K562 (cell line): ENCODE results near the gene TULP1. TPM values are rescaled to one million over a fixed set of nuclear protein-coding genes. Genes with fewer than 3 reads are reported as not detected.

Source experiments
- FIP1L1 ChIP-seq: fragments of 200-400 bp; formaldehyde crosslinking; IDR thresholded peaks from 2 replicates; pipeline ENCODE4 v1.6.1; 2018; ENCODE audit warnings: mild to moderate bottlenecking, low read depth, low read length; ENCODE audit not compliant: poor library complexity, severe bottlenecking
- HDAC2 ChIP-seq: fragments of 450-650 bp; IDR thresholded peaks from 2 replicates; pipeline ENCODE4 v1.6.1; 2016; ENCODE audit warnings: mild to moderate bottlenecking
- ID3 ChIP-seq, 2 experiments: fragments of 250-450 bp in 1 of 2; fragments of 450-650 bp in 1 of 2; sonication (Bioruptor Pico) in 1 of 2; IDR thresholded peaks; 2 replicates each; pipeline versions ENCODE4 v1.6.1 to v1.8.0; 2016 to 2021; ENCODE audit warnings: mild to moderate bottlenecking in 2 of 2, moderate library complexity in 2 of 2, missing compliant biosample characterization in 1 of 2, missing genetic modification characterization in 1 of 2
- MEF2A ChIP-seq: IDR thresholded peaks from 2 replicates; pipeline ENCODE4 v1.6.1; 2011; ENCODE audit warnings: low read depth, mild to moderate bottlenecking, low read length, moderate library complexity; ENCODE audit not compliant: control insufficient read depth
- MITF ChIP-seq: IDR thresholded peaks from 2 replicates; pipeline ENCODE4 v1.6.1; 2014; ENCODE audit warnings: antibody characterized with exemption
- MLLT1 ChIP-seq, 2 experiments: fragments of 450-650 bp; IDR thresholded peaks; 2 replicates each; pipeline ENCODE4 v1.6.1; 2016
- PHB ChIP-seq: fragments of 250-450 bp; sonication (Bioruptor Pico); IDR thresholded peaks from 2 replicates; pipeline ENCODE4 v1.5.0; 2021
- POLR2A ChIP-seq: fragments of 450-650 bp; conservative IDR thresholded peaks from 2 replicates; pipeline ENCODE4 v1.6.1; 2016
- POLR2AphosphoS5 ChIP-seq: IDR thresholded peaks from 2 replicates; pipeline ENCODE4 v1.6.1; 2011; ENCODE audit warnings: mild to moderate bottlenecking, low read depth, low read length, moderate library complexity; ENCODE audit not compliant: control insufficient read depth, insufficient read depth
- RBM14 ChIP-seq: fragments of 200-400 bp; formaldehyde crosslinking; IDR thresholded peaks from 2 replicates; pipeline ENCODE4 v1.6.1; 2018; ENCODE audit warnings: low read depth, mild to moderate bottlenecking, low read length, moderate library complexity, borderline replicate concordance; ENCODE audit not compliant: insufficient read depth
- SMAD2 ChIP-seq: fragments of 150-350 bp; IDR thresholded peaks from 2 replicates; pipeline ENCODE4 v1.6.1; 2014; ENCODE audit warnings: low read depth, mild to moderate bottlenecking, low read length
- SNIP1 ChIP-seq: fragments of 450-650 bp; IDR thresholded peaks from 2 replicates; pipeline ENCODE4 v1.7.1; 2017; ENCODE audit warnings: low read depth, mild to moderate bottlenecking
- TGIF2 ChIP-seq: sonication (generic); formaldehyde crosslinking; IDR thresholded peaks from 2 replicates; pipeline ENCODE4 v1.8.1; 2022; ENCODE audit warnings: mild to moderate bottlenecking, missing genetic modification reagents, moderate library complexity
- ZNF146 ChIP-seq: IDR thresholded peaks from one replicate; pipeline ENCODE4 v1.6.1; 2018; ENCODE audit warnings: missing compliant biosample characterization; ENCODE audit not compliant: unreplicated experiment
- ZNF175 ChIP-seq: fragments of 200-800 bp; sonication (Bioruptor generic); IDR thresholded peaks from 2 replicates; pipeline ENCODE4 v1.6.1; 2016; ENCODE audit warnings: low read depth, mild to moderate bottlenecking, missing genetic modification characterization, missing compliant biosample characterization
- ZNF197 ChIP-seq: fragments of 200-800 bp; sonication (Bioruptor generic); IDR thresholded peaks from 2 replicates; pipeline ENCODE4 v1.6.1; 2016; ENCODE audit warnings: low read depth, missing genetic modification characterization, missing compliant biosample characterization
- ZNF274 ChIP-seq: IDR thresholded peaks from 2 replicates; pipeline ENCODE4 v1.6.1; 2011; ENCODE audit warnings: low read depth, mild to moderate bottlenecking, low read length, moderate library complexity, borderline replicate concordance
- ZNF561 ChIP-seq: fragments of 450-650 bp; formaldehyde crosslinking; conservative IDR thresholded peaks from 2 replicates; pipeline ENCODE4 v1.4.0; 2020; ENCODE audit warnings: mild to moderate bottlenecking, moderate library complexity
- ZNF589 ChIP-seq: fragments of 200-800 bp; sonication (Bioruptor generic); IDR thresholded peaks from 2 replicates; pipeline ENCODE4 v1.6.1; 2016; ENCODE audit warnings: low read depth, missing genetic modification characterization, missing compliant biosample characterization
- ZNF696 ChIP-seq: fragments of 250-450 bp; sonication (Bioruptor Pico); conservative IDR thresholded peaks from 2 replicates; pipeline ENCODE4 v1.4.0; 2020; ENCODE audit warnings: mild to moderate bottlenecking, moderate library complexity
- polyA plus RNA-seq, 8 experiments: library from polyadenylated mRNA; depleted of rRNA in 4 of 8; stranded (reverse) in 5 of 8; unstranded in 3 of 8; fragments of >200 nt; fragmentation: Nextera tagmentation in 2 of 8; fragmentation: Illumina TruSeq in 1 of 8; extraction: Ambion mirVana in 2 of 8; extraction: Trizol in 1 of 8; gene quantifications; 2 replicates each; pipeline versions ENCODE4 v1.2.1 to v1.2.3, GENCODE V29; 2011 to 2014; ENCODE audit warnings: inconsistent platforms in 1 of 8, missing spikeins in 1 of 8
- total RNA-seq, 7 experiments: library from RNA; depleted of rRNA in 6 of 7; stranded (reverse); fragments of >200 nt in 6 of 7; fragmentation: Illumina TruSeq in 2 of 7; extraction: Trizol in 2 of 7; gene quantifications; 2 replicates each; pipeline versions ENCODE4 v1.2.1 to v1.2.3, GENCODE V29; 2011 to 2021; ENCODE audit warnings: low replicate concordance in 1 of 7

Gene TULP1
- total and polyA plus RNA-seq, 9 of the 15 experiments (the other 6 are each of a cell fraction or from before 2014, with no cell fraction given) = 0.06 to 0.17 (median 0.09) TPM; not detected in 6

GRCh38 chr6:35468181-35468979 is 44.3 kb downstream of the TULP1 start, which contains the start of gene RPL10A (continued):
- TF ChIP-seq PHB (CRISPR knock-in tag) = peak; percentile 93; the same call in 1 of the 2 replicates
- TF ChIP-seq POLR2A = peak; percentile 100
- TF ChIP-seq TGIF2 (CRISPR knock-in tag) = peak; percentile 84; the same call in 1 of the 2 replicates
- TF ChIP-seq MEF2A = no peak
- TF ChIP-seq ZNF146 (CRISPR knock-in tag) = no peak
- TF ChIP-seq ZNF589 = no peak
- no peak for TF ChIP-seq ZNF561 (CRISPR knock-in tag)
- no peak for TF ChIP-seq ZNF175
- no peak for TF ChIP-seq ID3 (CRISPR knock-in tag; IDR thresholded peaks at IDR 0.05)
- TF ChIP-seq ID3 (tag; IDR thresholded peaks at IDR 0.05) = peak; percentile 73; the same call in 1 of the 2 replicates
- TF ChIP-seq ZNF274 = no peak
- TF ChIP-seq SNIP1 = no peak
- peak; percentile 99 for TF ChIP-seq RBM14
- TF ChIP-seq ZNF197 (CRISPR knock-in tag) = no peak
- TF ChIP-seq FIP1L1 = peak; percentile 82
- peak; percentile 99 for TF ChIP-seq POLR2AphosphoS5
- peak; percentile 48 to 72; a peak in 3 of 4 replicates for TF ChIP-seq MLLT1 (IDR thresholded peaks at IDR 0.05)
- no peak for TF ChIP-seq SMAD2
- TF ChIP-seq MITF = peak; percentile 5; the same call in 1 of the 2 replicates
- TF ChIP-seq HDAC2 = peak; percentile 57
- TF ChIP-seq ZNF696 (CRISPR knock-in tag) = no peak; the same call in 1 of the 2 replicates
